HG03432 (cell line): ENCODE results near the gene ZKSCAN1.

Experiments
- ATAC-seq: cut with Tn5 transposase; IDR thresholded peaks from one replicate; pipeline ENCODE4 v1.9.1; 2021; ENCODE audit warnings: mild to moderate bottlenecking, moderate library complexity; ENCODE audit not compliant: unreplicated experiment

ZKSCAN1 gene

DNA sequence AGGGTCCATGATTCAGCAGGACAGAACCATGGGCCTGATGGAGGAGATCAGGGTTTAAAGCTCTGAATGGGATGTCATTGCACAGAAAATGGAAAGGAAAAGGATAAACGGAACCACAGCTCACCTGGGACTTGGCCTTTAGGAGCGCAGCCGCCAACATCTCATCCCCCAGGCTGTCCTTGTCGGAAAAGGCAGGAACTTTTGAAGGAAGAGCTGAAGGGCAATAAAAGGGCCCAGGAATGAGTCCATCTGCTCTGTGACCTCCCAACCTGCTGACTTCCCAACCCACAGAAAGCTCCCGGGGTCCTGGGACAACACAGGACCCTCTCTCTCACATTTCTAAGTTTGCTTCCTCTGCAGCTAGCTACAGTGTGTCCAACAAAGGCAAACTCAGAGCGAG, 60.0 kb downstream of the ZKSCAN1 start:
- ATAC-seq: no peak

DNA sequence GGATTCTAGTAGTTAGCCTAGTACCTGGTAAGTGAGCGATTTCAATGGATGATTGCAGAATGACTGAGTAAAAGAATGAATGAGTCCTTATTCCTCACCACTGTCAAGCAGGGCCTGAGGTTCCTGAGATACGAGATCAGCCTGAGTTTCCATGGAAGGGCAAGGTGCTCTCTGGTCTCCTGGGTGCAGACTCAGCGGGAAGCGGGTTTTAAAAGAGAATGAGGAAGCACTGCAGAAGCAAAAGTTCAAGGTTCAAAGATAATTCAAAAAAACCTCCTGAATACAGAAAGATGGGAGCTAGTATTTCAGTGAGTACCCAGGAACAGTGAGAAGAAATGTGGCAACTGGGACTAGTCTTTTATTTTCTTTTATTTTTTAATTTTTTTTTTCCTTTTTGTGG, 61.8 kb downstream of the ZKSCAN1 start:
- ATAC-seq: no peak

GRCh38 chr7:100079024-100079560, 63.7 kb downstream of the ZKSCAN1 start:
- ATAC-seq: no peak

GRCh38 chr7:100080907-100081534, 65.6 kb downstream of the ZKSCAN1 start:
- ATAC-seq: no peak

DNA sequence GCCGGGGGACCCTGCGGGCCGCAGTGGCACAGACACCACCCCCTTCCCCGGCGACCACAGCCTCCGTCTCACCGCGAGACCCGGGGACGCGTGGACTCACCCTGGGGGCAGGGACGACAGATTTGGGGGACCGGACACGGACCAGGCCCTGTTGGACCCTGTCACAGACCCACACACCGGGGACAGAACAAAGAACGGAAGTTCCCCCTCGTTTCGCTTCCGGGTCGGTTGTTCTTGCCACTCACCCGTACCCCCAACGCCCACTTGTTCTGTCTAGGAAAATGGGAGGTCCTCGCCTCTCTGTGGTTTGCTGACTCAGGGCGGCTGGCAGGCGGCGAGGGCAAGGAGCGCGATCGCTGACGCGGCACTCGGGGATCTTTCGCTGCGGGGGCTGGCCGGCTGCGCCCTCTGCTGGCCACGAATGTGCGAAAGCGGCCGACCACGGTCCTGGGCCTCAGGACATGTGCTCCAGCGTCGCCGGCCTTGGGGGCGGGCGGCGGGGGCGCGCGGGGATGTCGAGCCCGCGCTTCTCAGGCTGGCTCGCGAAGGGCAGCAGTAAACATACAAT, 66.2 kb downstream of the ZKSCAN1 start, which contains the start of gene ZNF3:
TSS of gene ZNF3 (minus strand) at position 189 of the 568 bp plus-strand sequence. CDS start 4,366 bp downstream, outside the sequence.
- peak; percentile 83 for ATAC-seq

GRCh38 chr7:100082978-100083377, 67.6 kb downstream of the ZKSCAN1 start:
- no peak for ATAC-seq

DNA sequence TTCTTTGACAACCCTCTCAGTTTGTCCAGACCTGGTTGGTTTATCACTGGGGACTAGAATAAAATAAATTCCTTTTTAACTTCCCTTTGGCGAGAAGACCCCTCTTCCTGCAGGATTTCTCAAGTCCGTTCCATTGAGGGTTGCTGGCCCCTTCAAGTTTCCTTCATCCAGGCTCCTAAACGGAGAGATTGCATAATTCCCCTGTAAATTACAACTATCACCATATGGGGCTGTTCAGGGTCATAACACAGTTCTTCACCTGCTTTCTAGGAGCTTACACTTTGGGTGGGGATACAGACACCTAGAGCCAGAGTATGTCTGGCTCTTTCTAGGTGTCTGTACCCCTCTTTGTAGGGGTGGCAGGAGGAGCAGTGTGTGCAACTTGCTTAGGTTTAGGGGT, 70.1 kb downstream of the ZKSCAN1 start:
- ATAC-seq: no peak

DNA sequence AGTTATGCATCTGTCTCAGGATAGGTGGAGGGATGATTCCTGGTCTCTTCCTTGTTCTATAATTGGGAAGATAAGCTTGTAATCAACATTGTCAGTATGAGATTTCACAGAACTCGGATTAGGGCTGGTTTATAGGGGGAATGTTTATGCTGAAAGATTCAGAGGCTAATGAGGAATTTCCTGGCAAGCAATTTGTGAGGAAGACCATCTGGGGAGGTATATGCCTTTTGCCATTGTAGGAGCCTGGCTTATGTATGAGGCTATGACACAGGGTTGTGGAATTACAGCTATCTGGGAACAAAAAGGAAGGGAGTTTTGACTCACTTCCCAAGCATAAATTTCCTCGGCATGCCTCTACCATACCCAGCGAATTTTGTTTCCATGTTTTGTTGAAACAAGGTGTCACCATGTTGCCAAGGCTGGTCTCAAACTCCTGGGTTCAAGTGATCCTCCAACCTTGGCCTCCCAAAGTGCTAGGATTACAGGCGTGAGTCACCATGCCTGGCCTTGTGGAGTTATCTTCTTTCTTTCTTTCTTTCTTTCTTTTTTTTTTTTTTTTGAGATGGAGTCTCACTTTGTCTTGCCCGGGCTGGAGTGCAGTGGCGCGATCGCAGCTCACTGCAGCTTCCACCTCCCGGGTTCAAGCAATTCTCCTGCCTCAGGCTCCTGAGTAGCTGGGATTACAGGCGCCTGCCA, 71.8 kb downstream of the ZKSCAN1 start:
- ATAC-seq: no peak

DNA sequence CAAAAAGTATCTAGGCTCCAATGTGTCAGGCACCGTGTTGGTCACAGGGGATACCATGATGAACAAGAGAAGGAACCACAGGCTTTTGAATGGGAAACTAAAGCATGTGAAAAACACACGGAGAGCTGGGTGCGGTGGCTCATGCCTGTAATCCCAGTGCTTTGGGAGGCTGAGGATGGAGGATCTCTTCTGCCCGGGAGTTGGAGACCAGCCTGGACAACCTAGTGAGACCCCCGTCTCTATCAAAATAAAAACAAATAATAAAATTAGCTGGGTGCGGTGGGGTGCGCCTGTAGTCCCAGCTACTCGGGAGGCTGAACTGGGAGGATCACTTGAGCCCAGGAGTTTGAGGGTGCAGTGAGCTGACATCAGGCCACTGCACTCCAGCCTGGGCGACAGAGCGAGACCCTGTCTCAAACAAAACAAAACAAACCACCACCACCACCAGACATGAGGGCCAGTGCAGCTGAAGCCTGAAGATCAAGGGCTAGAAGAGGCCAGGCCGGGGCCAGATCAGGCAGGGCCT, 72.8 kb downstream of the ZKSCAN1 start:
- peak; percentile 22 for ATAC-seq

- peak; percentile 70 for ATAC-seq
Measured at GRCh38 chr7:100088621-100089457, 73.4 kb downstream of the ZKSCAN1 start, which contains the start of gene COPS6. Gene COPS6 (plus strand): TSS chr7:100088969. CDS start chr7:100088991, 22 bp downstream.

GRCh38 chr7:100089458-100090196, 74.2 kb downstream of the ZKSCAN1 start:
- ATAC-seq: no peak

DNA sequence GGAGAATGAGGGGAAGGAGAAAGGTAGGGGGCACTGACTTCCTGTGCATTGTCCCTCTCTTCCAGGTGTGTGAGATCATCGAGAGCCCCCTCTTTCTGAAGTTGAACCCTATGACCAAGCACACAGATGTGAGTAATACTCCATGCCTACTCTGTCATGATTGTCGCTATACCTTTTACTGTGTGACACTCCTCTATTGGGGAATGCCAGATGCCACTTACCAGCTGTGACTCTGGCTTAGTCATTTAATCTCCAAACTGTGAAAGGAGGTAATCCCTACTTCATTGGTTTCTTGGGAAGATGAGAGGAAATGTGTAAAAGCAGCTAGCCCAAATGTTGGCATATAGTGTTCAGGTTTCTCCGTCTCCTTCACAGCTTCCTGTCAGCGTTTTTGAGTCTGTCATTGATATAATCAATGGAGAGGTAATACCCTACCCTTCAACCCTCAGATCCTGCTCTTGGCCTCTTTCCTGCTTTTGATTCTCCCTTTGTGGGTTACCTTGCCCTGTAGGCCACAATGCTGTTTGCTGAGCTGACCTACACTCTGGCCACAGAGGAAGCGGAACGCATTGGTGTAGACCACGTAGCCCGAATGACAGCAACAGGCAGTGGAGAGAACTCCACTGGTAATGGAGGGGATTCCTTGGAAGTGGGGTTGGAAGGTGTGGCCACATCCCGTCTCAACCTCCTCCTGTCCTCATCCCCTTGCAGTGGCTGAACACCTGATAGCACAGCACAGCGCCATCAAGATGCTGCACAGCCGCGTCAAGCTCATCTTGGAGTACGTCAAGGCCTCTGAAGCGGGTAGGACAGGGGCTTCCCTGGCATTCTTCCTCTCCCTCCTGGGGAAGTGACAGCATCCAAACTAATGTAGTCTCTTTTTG, 75.4 kb downstream of the ZKSCAN1 start:
- no peak for ATAC-seq
